Measurements from ENCODE around the gene C9orf152. TPM values are rescaled to one million over a fixed set of nuclear protein-coding genes. Genes with fewer than 3 reads are reported as not detected.
A peak's percentile ranks its signal among the peaks of the same experiment; 100 is the strongest.

The C9orf152 gene
- total and polyA plus RNA-seq, 12 donors = not detected

GRCh38 chr9:110191615-110192014 lies 16.3 kb downstream of the C9orf152 start:
- ATAC-seq = no peak
- Histone ChIP-seq H3K36me3 (no peaks in the 10 kb centered on the region), H3K4me3 (no peak overlapping the region), H3K27ac (peak overlapping the region in 1 of 10 donors; percentile 8), H3K27me3 (no peaks in the 10 kb centered on the region), H3K4me1 (peaks cover 0 to 32% (median 0%) of the 10 kb centered on the region in 9 donors), H3K9me3 (no peaks in the 10 kb centered on the region)
- TF ChIP-seq CTCF (IDR thresholded peaks at IDR 0.05) = no peak
- intact Hi-C loops (cut with DNase I) = loop anchor here in 2 of 10 donors (10.0 kb wide), 2 partner anchors 423 to 433 kb away; no protein-coding TSS in a partner anchor
- no peak for DNase-seq
- 87 to 99% methylated on average over 2 of the region's 2 CpGs for WGBS, 2 donors

DNA sequence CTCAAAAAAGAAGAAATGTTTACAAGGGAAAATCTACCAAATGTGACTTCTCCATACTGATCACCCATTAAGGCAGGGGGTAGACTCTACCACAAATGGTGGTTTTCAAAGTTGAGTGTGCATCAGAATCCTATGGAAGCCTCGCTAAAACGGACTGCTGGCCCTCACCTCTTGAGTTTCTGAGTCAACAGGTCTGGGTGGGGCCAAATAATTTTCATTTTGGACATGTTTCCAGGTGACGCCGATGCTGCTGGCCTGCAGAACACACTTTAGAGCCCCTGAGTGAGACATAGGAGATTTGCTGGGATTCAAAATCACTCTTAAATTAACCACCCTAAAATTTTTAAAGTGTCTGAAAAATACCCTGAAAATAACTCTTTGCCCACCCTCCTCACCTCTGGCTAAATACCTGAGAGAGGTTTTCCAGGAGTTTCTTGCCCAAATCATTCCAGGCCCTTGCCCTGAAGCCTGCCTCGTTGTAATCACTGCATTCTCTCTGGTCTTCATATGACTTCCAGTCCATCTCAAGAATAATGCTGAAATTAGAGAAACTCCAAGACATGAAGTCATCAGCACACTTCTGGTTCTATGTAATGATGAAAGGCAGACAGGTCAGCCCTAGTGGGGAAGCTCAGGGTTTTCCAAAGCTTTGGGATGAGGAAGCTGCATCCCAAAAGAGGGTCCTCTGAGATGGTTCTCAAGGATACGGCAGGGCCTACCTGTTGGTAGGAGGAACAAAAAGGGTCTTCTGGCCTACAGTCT lies 18.2 kb downstream of the C9orf152 start:
- 88 to 92% methylated on average over 6 of the region's 6 CpGs for WGBS, 2 donors
- no peak for ATAC-seq
- peak overlapping the region in 3 of 10 donors; percentile 2 to 65 (median 54) for H3K27ac ChIP-seq

DNA sequence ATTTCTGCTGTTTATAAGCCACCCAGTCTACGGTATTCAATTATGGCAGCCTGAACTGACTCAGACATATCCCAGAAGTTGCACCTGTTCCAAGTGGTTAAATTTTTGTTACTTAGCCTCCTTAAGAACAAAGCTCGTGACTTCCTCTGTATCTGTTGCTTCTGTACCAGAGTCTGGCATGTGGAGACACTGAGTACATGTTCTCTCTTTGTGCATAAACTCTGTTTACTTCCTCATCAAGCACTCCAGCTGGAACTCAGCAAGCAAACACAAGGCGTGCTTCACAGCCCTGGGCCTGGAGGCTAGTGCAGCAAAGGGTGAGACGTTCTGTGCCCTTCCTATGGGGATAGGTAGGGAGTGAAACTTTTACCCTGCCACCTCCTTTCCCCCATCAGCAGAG lies 19.0 kb downstream of the C9orf152 start:
- Histone ChIP-seq H3K9me3 (no peaks in the 10 kb centered on the region), H3K4me3 (no peak overlapping the region), H3K4me1 (peaks cover 0 to 32% (median 0%) of the 10 kb centered on the region in 9 donors), H3K36me3 (no peaks in the 10 kb centered on the region), H3K27me3 (no peaks in the 10 kb centered on the region), H3K27ac (peak overlapping the region in 2 of 10 donors; percentile 2 to 54)
- DNase-seq = no peak
- intact Hi-C loops (cut with DNase I) = loop anchor here in 3 of 10 donors (10.0 kb wide), 1 partner anchor 436 kb away; no protein-coding TSS in a partner anchor
- WGBS, 2 donors = 48 to 62% methylated on average over 4 of the region's 4 CpGs
- ATAC-seq = peak in 6 of 8 donors; percentile 34 to 90 (median 62)
- TF ChIP-seq CTCF (IDR thresholded peaks at IDR 0.05) = no peak

More for the DNA sequence above, 18.2 kb downstream of the C9orf152 start:
- Histone ChIP-seq H3K4me3 (no peak overlapping the region), H3K4me1 (peaks cover 0 to 32% (median 0%) of the 10 kb centered on the region in 9 donors), H3K9me3 (no peaks in the 10 kb centered on the region), H3K36me3 (no peaks in the 10 kb centered on the region), H3K27me3 (no peaks in the 10 kb centered on the region)
- intact Hi-C loops (cut with DNase I) = loop anchor here in 5 of 10 donors (10.0 kb wide), 2 partner anchors 425 to 435 kb away; no protein-coding TSS in a partner anchor
- no peak for TF ChIP-seq CTCF (IDR thresholded peaks at IDR 0.05)
- DNase-seq = no peak

DNA sequence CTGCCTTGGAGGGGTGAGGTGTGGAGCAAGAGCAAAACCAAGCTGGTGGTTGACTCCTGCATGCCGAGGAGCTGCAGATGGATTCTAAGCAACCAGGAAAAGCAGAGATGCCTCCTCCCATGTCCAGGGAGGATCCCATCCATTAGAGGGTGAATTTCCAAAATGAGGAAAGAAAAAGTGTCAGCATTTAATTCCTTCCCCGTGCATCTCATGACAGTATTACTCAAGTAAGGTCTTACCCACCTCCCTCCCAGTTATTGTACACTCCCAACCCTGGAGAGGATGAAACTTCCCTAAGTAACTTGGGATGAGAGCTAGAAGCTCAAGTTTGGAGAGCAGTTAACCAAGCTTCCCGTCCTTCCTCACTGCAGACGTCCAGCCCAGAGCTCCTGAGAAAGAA lies 19.9 kb downstream of the C9orf152 start:
- DNase-seq (no peak), ATAC-seq (no peak)
- no peak for TF ChIP-seq CTCF (IDR thresholded peaks at IDR 0.05)
- no peaks in the 10 kb centered on the region for H3K9me3 ChIP-seq
- WGBS, 2 donors = 77 to 87% methylated on average over 4 of the region's 4 CpGs
- H3K27me3 ChIP-seq = no peaks in the 10 kb centered on the region
- intact Hi-C loops (cut with DNase I) = loop anchor here in 3 of 10 donors (10.0 kb wide), 1 partner anchor 437 kb away; no protein-coding TSS in a partner anchor
- H3K4me1 ChIP-seq = peaks cover 0 to 25% (median 0%) of the 10 kb centered on the region in 9 donors
- H3K4me3 ChIP-seq = no peak overlapping the region
- no peak overlapping the region for H3K27ac ChIP-seq
- no peaks in the 10 kb centered on the region for H3K36me3 ChIP-seq
